ENCODE data around the gene MT1A.

MT1A gene

DNA sequence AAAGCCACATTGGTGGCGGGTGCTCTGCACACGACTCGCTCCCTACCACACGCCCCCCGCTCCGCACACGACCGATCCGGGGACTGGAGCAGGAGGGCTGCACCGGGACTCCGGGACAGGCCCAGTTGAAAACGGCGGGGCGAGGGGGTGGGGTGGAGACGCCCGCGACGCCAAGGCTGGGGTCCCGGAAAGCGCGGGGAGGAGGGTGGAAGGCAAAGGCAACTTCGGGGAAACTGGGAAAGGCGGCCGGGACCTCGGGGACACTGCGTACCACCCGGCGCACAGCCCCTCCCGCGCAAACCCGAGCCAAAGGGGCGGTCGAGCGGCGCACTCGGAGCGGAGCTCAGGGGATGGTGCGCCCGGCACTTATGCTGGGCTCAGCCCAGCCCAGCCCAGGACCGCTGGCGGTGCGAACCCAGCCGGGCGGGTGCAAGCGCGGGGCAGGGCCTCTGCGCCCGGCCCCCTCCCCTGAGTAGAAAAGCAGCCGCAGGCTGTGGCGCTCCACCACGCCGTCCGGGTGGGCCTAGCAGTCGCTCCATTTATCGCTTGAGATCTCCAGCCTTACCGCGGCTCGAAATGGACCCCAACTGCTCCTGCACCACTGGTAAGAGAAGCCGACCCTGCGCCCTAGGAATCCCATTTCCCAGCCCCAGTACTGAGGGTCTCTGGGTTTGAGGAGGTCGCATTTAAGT is 6.2 kb upstream of the MT1A start, which contains the start of gene MT1M:
Gene MT1M, plus strand, starts transcription at position 504 of the 692 bp plus-strand sequence. Its CDS starts 73 bp downstream, at position 577.
- no peak for TF ChIP-seq CTCF (IDR thresholded peaks at IDR 0.05; ENCODE audit: low read depth, low read length)
- no peak within 1 kb of the TSS for H3K4me3 ChIP-seq (ENCODE audit: low read depth, low read length)

DNA sequence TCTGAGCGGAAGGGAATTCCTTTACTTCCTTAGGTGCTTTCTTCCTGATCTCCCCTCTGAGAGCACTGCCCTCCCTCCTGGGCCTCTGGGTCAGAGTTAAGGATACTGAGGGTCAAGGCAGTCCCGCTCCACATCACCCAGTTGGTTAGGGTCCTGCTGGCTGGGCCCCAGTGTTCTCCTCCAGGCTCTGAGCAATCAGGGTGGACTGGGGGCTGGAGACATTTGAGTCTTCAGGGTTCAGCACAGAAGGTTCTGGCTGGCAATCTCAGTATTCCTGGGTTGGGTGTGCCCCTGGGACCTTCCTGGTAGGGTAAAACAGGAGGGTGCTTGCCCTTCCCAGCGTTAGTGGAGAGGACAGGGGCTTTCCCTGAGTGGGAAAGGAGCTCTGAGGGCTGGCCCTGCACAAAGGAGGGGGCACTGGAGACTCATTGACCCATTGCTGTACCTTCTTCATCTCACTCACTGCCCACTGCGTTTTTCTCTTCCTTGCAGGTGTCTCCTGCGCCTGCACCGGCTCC is 5.6 kb upstream of the MT1A start:
- no peak overlapping the region for H3K4me3 ChIP-seq (ENCODE audit: low read depth, low read length)

GRCh38 chr16:56633535-56633934 is 4.9 kb upstream of the MT1A start:
- H3K4me3 ChIP-seq (ENCODE audit: low read depth, low read length): no peak overlapping the region
- no peak for TF ChIP-seq CTCF (IDR thresholded peaks at IDR 0.05; ENCODE audit: low read depth, low read length)

More for the DNA sequence above, 5.6 kb upstream of the MT1A start:
- TF ChIP-seq CTCF (IDR thresholded peaks at IDR 0.05; ENCODE audit: low read depth, low read length): no peak

DNA sequence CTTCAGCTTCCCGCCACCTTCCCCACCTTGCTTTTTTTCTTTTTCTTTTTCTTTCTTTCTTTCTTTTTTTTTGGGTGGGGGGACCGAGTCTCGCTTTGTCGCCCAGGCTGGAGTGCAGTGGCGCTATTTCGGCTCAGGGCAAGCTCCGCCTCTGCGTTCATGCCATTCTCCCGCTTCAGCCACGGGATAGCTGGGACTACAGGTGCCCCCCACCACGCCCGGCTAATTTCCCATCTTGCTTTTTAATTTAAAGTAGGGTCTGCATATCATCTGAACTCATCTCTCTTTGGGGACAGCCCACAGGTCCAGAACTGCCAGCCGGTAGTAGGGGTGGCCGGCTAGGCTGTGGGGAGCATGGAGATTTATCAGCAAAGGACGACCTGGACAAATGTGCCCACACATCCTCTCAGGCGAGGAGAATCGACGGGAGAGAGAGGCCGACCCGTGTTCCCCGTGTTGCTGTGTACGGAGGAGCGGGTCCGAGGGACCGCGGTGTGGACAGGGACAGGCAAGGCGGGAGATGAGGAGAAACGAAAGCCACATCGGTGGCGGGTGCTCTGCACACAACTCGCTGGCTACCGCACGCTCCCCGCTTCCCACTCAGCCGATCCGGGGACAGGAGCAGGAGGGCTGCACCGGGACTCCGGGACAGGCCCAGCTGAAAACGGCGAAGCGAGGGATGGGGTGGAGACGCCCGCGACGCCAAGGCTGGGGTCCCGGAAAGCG is 3.6 kb upstream of the MT1A start:
- no peak overlapping the region for H3K4me3 ChIP-seq (ENCODE audit: low read depth, low read length)
- no peak for TF ChIP-seq CTCF (IDR thresholded peaks at IDR 0.05; ENCODE audit: low read depth, low read length)

- no peak overlapping the region for H3K4me3 ChIP-seq (ENCODE audit: low read depth, low read length)
- TF ChIP-seq CTCF (IDR thresholded peaks at IDR 0.05; ENCODE audit: low read depth, low read length): no peak
Measured at GRCh38 chr16:56635441-56635967, 3.0 kb upstream of the MT1A start.

DNA sequence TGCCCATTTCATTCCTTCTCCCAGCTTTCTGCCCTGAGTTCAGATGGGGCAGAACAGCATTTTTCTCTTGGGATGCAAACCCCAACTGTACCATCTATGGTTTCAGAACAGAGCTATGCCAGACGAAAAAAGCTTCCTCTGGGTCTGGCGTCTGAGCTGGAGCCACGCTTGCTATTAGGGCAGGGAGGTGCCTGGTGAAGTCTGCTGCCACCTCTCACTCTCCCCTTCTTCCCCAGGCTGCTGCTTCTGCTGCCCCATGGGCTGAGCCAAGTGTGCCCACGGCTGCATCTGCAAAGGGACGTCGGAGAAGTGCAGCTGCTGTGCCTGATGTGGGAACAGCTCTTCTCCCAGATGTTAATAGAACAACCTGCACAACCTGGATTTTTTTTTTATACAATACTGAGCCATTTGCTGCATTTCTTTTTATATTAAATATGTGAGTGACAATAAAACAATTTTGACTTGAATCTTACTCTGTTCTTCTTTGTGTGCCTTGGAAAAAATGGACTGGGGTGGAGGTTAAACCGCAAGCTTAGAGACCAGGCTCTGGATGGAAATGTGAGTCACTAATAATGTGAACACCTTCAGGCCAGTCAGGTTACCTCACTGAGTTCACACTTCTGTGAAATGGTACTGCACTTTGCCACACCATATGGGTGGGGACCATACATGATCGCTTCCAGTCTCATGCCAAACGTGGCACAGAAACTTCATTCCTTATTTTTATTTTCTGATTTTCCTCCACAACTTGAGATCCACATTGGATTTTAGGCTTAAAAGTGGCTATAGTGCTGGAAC is 1.7 kb upstream of the MT1A start:
- no peak overlapping the region for H3K4me3 ChIP-seq (ENCODE audit: low read depth, low read length)
- no peak for TF ChIP-seq CTCF (IDR thresholded peaks at IDR 0.05; ENCODE audit: low read depth, low read length)
